Esophagus muscularis mucosa (tissue), 4 donors: ENCODE results near the gene EHBP1. TPM values are rescaled to one million over a fixed set of nuclear protein-coding genes. Genes with fewer than 3 reads are reported as not detected.

ENCODE experiments used
- DNase-seq: peaks from one replicate; pipeline ENCODE4 v3.0.0-alpha.2; 2017; ENCODE audit errors: extremely low spot score
- H3K27ac ChIP-seq, 4 donors: fragments of 200-600 bp; sonication (generic); replicated peaks in 1 of 4; 1 replicate in 3 of 4; 2 replicates in 1 of 4; pipeline ENCODE4 v1.5.1; 2016 to 2019; ENCODE audit warnings: mild to moderate bottlenecking in 1 of 4
- H3K27me3 ChIP-seq, 4 donors: fragments of 200-600 bp; sonication (generic); one replicate each; pipeline versions ENCODE4 v1.5.1 to v1.6.0; 2016 to 2019
- H3K36me3 ChIP-seq, 4 donors: fragments of 200-600 bp; sonication (generic); one replicate each; pipeline ENCODE4 v1.5.1; 2016 to 2019
- H3K4me1 ChIP-seq, 4 donors: fragments of 200-600 bp; sonication (generic); one replicate each; pipeline ENCODE4 v1.5.1; 2016 to 2019
- H3K4me3 ChIP-seq, 4 donors: fragments of 200-600 bp; sonication (generic); 1 replicate in 2 of 4; 2 replicates in 2 of 4; pipeline ENCODE4 v1.5.1; 2016 to 2019; ENCODE audit warnings: mild to moderate bottlenecking in 4 of 4, moderate library complexity in 1 of 4
- H3K9me3 ChIP-seq, 4 donors: fragments of 200-600 bp; sonication (generic); 1 replicate in 3 of 4; 2 replicates in 1 of 4; pipeline ENCODE4 v1.5.1; 2016 to 2019
- EP300 ChIP-seq: sonication (generic); formaldehyde crosslinking; IDR thresholded peaks from one replicate; pipeline ENCODE4 v1.6.1; 2017; ENCODE audit warnings: antibody characterized with exemption
- POLR2A ChIP-seq: fragments of 450-650 bp; IDR thresholded peaks from one replicate; pipeline ENCODE4 v1.6.1; 2017; ENCODE audit warnings: antibody characterized with exemption, moderate library complexity, mild to moderate bottlenecking, low read depth
- POLR2AphosphoS5 ChIP-seq, 2 donors: sonication (generic); formaldehyde crosslinking; IDR thresholded peaks; one replicate each; pipeline ENCODE4 v1.6.1; 2017; ENCODE audit warnings: antibody characterized with exemption in 2 of 2
- WGBS: methylation state at CpG from one replicate; pipeline ENCODE4 v1.1.5; 2018; 5-methylcytosine and 5-hydroxymethylcytosine counted together
- intact Hi-C: fragments of 100-400 bp; cut with DNase I; formaldehyde crosslinking; loops from one replicate; pipeline ENCODE4 v1.15.1; 2023
- total RNA-seq, 4 donors: library from RNA; depleted of rRNA; stranded (reverse); fragments of >200 nt; gene quantifications; one replicate each; pipeline versions ENCODE4 v1.1.0 to v1.2.1, GENCODE V29; 2016
- TF ChIP-seq, protein P1 (sequence below), 3 experiments: fragments of 200-600 bp in 2 of 3; fragments of 450-650 bp in 1 of 3; sonication (generic) in 2 of 3; IDR thresholded peaks; one replicate each; pipeline ENCODE4 v1.5.1; 2017 to 2019; ENCODE audit warnings: antibody characterized with exemption in 3 of 3, mild to moderate bottlenecking in 2 of 3, moderate library complexity in 1 of 3

EHBP1 gene
- total RNA-seq, 4 donors from 2014 or later: 103 to 199 (median 151) TPM

DNA sequence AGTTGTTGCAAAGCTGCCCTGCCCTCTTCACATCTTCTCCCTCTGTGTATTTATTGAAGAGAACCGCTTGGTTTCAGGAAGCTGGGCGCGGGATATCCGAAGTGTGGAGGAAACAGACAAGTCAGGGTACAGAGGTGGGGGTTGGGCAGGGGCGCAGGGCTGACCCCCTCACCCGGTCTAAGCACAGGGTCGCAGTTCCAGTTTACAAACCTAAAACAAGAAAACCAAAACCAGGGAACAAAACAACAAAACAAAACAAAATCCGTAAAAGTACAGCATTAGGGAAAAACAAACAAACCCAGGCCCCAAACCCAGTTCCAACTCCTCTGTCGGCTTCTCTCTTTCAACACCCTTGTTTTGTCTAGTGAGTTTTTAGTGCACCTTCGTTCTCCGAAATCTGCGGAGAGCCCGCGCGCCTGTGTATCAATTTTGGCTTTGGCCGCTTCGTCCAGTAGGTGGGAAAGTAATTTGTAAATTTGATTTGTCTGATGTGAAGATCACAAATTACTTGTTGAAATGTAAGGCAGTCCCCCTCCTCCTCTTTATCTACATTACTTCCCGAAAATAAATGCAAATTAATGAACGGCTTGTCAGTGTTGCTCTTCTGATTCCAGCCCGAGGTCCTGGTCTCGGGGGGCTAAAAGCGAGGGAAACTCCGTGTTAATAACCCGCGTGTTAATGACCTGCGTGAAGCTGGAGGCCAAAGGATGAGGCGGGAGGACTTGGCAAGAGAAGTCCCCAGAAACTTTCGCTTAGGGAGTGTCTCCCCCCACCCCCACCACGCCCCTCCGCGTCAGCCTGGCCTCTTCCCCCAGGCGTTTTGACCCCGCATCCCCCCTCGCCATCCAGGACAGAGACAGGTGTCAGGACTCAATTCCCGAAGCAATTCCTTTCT lies 352.0 kb downstream of the EHBP1 start:
- Histone ChIP-seq H3K27ac (no peak overlapping the region), H3K27me3 (peaks cover 11 to 100% (median 87%) of the 10 kb centered on the region in 4 donors), H3K4me1 (peaks cover 48 to 67% (median 60%) of the 10 kb centered on the region in 4 donors), H3K36me3 (no peaks in the 10 kb centered on the region), H3K4me3 (peak overlapping the region in 1 of 4 donors; percentile 1), H3K9me3 (peaks cover 0 to 13% (median 0%) of the 10 kb centered on the region in 4 donors)
- WGBS: 20% methylated on average over 30 of the region's 35 CpGs
- TF ChIP-seq POLR2AphosphoS5 (IDR thresholded peaks at IDR 0.05) (no peak), EP300 (no peak), POLR2A (no peak)
- TF ChIP-seq, protein P1, sequence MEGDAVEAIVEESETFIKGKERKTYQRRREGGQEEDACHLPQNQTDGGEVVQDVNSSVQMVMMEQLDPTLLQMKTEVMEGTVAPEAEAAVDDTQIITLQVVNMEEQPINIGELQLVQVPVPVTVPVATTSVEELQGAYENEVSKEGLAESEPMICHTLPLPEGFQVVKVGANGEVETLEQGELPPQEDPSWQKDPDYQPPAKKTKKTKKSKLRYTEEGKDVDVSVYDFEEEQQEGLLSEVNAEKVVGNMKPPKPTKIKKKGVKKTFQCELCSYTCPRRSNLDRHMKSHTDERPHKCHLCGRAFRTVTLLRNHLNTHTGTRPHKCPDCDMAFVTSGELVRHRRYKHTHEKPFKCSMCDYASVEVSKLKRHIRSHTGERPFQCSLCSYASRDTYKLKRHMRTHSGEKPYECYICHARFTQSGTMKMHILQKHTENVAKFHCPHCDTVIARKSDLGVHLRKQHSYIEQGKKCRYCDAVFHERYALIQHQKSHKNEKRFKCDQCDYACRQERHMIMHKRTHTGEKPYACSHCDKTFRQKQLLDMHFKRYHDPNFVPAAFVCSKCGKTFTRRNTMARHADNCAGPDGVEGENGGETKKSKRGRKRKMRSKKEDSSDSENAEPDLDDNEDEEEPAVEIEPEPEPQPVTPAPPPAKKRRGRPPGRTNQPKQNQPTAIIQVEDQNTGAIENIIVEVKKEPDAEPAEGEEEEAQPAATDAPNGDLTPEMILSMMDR (IDR thresholded peaks at IDR 0.05): no peak
- peak; percentile 42 for DNase-seq
- intact Hi-C loops: no loop called here

DNA sequence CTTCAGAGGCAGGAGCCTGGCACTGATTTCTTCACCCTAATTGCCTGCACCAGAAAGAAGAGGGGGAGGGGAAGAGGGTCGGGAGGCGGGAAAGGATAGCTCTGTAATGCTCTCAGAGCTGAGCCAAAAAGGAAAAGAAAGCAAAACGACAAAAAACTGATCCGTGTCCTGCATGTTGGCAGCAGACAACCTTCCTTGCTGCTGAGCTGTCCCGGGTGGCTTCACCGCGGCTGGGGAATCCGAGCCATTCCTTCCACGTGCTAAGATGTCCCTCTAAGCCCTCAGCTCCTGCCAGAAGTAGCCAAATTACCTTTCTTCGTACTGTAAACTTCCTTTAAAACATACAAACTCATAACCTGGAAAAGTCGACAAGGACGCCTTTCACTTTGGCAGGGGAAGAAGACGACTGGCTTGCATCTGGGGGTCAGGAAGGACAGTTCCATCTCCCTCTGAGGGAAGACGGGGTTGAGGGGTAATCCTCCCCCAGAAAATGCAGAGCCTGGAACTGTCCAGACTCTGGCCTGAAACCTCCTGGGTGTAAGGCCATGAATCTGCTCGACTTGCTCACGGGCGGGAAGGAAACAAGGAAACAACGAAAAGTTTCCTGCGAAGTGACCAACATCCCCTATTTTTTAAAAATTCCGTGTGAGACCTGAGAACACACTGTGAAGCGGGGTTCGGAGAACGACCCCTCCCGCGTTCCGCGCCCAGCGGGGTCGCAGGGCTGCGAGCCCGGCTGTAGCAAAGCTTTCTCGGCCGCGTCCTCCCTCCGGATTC lies 352.8 kb downstream of the EHBP1 start:
- Histone ChIP-seq H3K4me1 (peaks cover 48 to 67% (median 60%) of the 10 kb centered on the region in 4 donors), H3K4me3 (peak overlapping the region; percentile 11 to 44 (median 24)), H3K9me3 (peaks cover 0 to 8% (median 0%) of the 10 kb centered on the region in 4 donors), H3K27ac (no peak overlapping the region), H3K36me3 (no peaks in the 10 kb centered on the region), H3K27me3 (peaks cover 11 to 100% (median 90%) of the 10 kb centered on the region in 4 donors)
- intact Hi-C loops: no loop called here
- no peak for DNase-seq
- WGBS: 10% methylated on average over 20 of the region's 35 CpGs
- TF ChIP-seq, protein P1 (IDR thresholded peaks at IDR 0.05): no peak
- peak; percentile 10 to 66 for TF ChIP-seq POLR2AphosphoS5 (IDR thresholded peaks at IDR 0.05)

DNA sequence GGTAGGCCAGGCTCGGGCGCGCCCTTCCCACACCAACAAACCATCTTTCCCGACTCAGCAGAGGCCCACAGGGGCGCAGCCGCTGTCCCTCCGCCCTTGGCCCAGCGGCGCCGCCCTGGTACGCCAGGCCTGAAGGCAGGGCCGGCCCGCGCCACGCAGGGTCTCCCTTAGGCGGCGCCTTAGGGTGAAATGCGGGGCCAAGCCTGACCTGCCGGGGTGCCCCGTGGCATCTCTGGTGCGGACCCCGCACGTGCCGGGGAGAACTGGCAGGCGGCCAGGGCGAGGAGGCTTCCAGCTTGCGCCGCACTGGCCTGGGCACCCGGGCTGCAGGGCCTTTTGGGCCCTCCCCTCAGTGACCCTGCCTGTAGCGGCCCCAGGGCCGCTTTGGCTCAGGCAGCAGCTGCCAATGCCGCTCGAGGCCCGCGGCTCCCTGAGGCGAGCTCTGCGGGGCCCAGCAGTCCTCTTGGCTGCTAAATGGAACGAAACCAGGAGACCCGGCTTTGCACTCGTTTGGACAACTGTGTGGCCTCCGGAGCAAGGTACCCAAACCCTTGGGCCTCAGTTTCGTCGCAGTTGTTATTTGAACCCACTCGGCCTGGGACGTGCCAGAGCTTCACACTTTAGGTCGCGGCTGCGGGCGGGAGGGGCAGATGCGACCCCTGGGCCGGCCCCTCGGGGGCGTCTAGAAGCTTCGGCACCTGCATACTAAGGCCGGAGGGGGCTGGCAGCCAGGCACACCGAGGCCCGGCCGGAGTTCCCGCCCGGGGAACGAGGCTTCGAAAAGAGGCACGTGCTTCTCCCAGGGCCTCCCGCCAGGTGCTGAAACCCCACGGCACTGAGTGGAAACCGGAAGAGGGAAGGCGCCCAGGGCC lies 353.6 kb downstream of the EHBP1 start:
- H3K27ac ChIP-seq: no peak overlapping the region
- DNase-seq: no peak
- peaks cover 0 to 6% (median 0%) of the 10 kb centered on the region in 4 donors for H3K9me3 ChIP-seq
- peaks cover 41 to 61% (median 54%) of the 10 kb centered on the region in 4 donors for H3K4me1 ChIP-seq
- WGBS: 10% methylated on average over 8 of the region's 67 CpGs
- no peak for TF ChIP-seq EP300
- TF ChIP-seq POLR2AphosphoS5 (IDR thresholded peaks at IDR 0.05): no peak
- TF ChIP-seq, protein P1 (IDR thresholded peaks at IDR 0.05): no peak
- TF ChIP-seq POLR2A: no peak
- H3K27me3 ChIP-seq: peaks cover 11 to 100% (median 83%) of the 10 kb centered on the region in 4 donors
- no peaks in the 10 kb centered on the region for H3K36me3 ChIP-seq
- intact Hi-C loops: no loop called here
- H3K4me3 ChIP-seq: peak overlapping the region; percentile 11 to 44 (median 24)

DNA sequence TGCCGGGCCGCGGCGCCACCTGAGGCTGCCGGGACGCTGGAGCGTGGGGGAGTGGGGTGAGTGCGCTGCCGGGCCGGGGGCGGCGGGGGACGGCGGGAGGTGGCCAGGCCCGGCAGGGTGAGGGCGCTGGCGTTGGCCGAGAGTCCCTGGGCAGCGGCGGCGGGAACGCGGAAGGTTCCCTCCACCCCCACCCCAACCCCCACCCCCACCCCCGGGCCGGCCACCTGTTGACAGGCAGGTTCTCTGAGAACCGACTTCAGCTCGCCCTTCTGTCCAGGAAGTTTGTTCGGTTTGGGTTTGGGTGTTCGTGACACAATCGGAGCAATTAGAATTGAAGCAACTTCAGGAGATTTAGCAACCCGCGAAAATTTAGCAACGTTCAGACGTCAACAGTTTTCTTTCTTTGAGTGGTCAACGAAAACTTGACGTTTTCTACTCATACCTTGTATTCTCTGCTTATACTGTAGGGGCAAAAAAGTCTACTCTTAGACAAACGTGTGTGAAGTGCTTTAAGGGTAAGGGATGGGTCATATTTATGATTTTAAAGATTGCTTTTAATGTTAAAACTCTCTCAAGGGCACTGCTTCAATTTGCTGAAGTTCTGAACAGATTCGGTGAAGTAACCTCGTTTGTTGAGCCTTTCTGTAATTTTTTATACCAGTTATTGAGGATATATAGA lies 354.4 kb downstream of the EHBP1 start:
- WGBS: 18% methylated on average over 12 of the region's 39 CpGs

More for the DNA sequence above, 354.4 kb downstream of the EHBP1 start:
- H3K27me3 ChIP-seq: peaks cover 11 to 100% (median 78%) of the 10 kb centered on the region in 4 donors
- H3K36me3 ChIP-seq: no peaks in the 10 kb centered on the region
- TF ChIP-seq, protein P1 (IDR thresholded peaks at IDR 0.05): no peak
- peak in 1 of 2 donors; percentile 64 for TF ChIP-seq POLR2AphosphoS5 (IDR thresholded peaks at IDR 0.05)
- no peak overlapping the region for H3K27ac ChIP-seq
- H3K4me3 ChIP-seq: peak overlapping the region in 3 of 4 donors; percentile 19 to 44 (median 28)
- no peak for DNase-seq
- intact Hi-C loops: no loop called here
- H3K9me3 ChIP-seq: peaks cover 0 to 6% (median 0%) of the 10 kb centered on the region in 4 donors
- H3K4me1 ChIP-seq: peaks cover 39 to 53% (median 49%) of the 10 kb centered on the region in 4 donors
